PFSK-1 (cell line): ENCODE data around the gene HES4.

Experiments used
- FOXP2 ChIP-seq: optimal IDR thresholded peaks from 2 replicates; pipeline ENCODE3; 2011; ENCODE audit warnings: borderline replicate concordance, control low read depth, inconsistent platforms; ENCODE audit not compliant: insufficient read depth; ENCODE audit errors: extremely low read length, extremely low read depth
- POLR2AphosphoS5 ChIP-seq: IDR thresholded peaks from 2 replicates; pipeline ENCODE4 v1.6.1; 2012; ENCODE audit warnings: low read depth, mild to moderate bottlenecking, control low read depth, low read length, moderate library complexity
- REST ChIP-seq, 2 experiments: IDR thresholded peaks; 2 replicates each; pipeline versions ENCODE4 v1.6.1 to v1.8.0; 2011 to 2012; ENCODE audit warnings: low read depth in 2 of 2, low read length in 2 of 2, control low read depth in 1 of 2, inconsistent platforms in 1 of 2, mild to moderate bottlenecking in 1 of 2, moderate library complexity in 1 of 2; ENCODE audit not compliant: insufficient read depth in 1 of 2
- SIN3A ChIP-seq: IDR thresholded peaks from 2 replicates; pipeline ENCODE4 v1.6.1; 2012; ENCODE audit warnings: mild to moderate bottlenecking, low read length, moderate library complexity, borderline replicate concordance; ENCODE audit not compliant: insufficient read depth
- TAF1 ChIP-seq: IDR thresholded peaks from 2 replicates; pipeline ENCODE4 v1.6.1; 2012; ENCODE audit warnings: low read length, control low read depth, borderline replicate concordance; ENCODE audit not compliant: insufficient read depth

- TF ChIP-seq POLR2AphosphoS5 (no peak), REST (IDR thresholded peaks at IDR 0.05; ENCODE audit: insufficient read depth in 1 of 2, low read depth in 2 of 2, low read length in 2 of 2) (no peak), TAF1 (no peak), SIN3A (no peak), FOXP2 (no peak)
These were observed 20.8 kb downstream of the HES4 start for GRCh38 chr1:978835-979743.
